ENCODE data around the gene KRTAP5-10. TPM values are rescaled to one million over a fixed set of nuclear protein-coding genes. Genes with fewer than 3 reads are reported as not detected.
"Not testable (repeated sequence)": the region's sequence is repeated elsewhere in the genome, so short reads cannot be mapped to it uniquely, and the experiment has no call there.

KRTAP5-10 gene
- total and polyA plus RNA-seq, 2 donors (not counting 3 experiments of a cell fraction or from before 2014, with no cell fraction given): not detected

- H3K4me2 ChIP-seq (ENCODE audit: insufficient read depth, low read length): not testable (repeated sequence)
Measured at GRCh38 chr11:71614366-71614917, 49.1 kb downstream of the KRTAP5-10 start.

GRCh38 chr11:71615003-71615402, 49.6 kb downstream of the KRTAP5-10 start:
- POLR2A ChIA-PET; H3K9ac ChIP-seq (replicated peaks; ENCODE audit: extremely low read depth, insufficient read depth, low read length); BruUV-seq (replicated peaks): not testable (repeated sequence)

More at GRCh38 chr11:71614366-71614917, 49.1 kb downstream of the KRTAP5-10 start:
- H4K20me1 ChIP-seq (replicated peaks; ENCODE audit: control insufficient read depth, extremely low read depth, insufficient read depth, low read length); BruUV-seq (replicated peaks); H3K4me1 ChIP-seq (ENCODE audit: control insufficient read depth, extremely low read depth, insufficient read depth, low read length); intact Hi-C loops (cut with micrococcal nuclease); H2AFZ ChIP-seq (ENCODE audit: low read depth, low read length); H3K27ac ChIP-seq (ENCODE audit: insufficient read depth, low read depth, low read length); H3K9ac ChIP-seq (replicated peaks; ENCODE audit: extremely low read depth, insufficient read depth, low read length); FAIRE-seq; H3K27me3 ChIP-seq (ENCODE audit: control insufficient read depth in 2 of 2, insufficient read depth in 2 of 2, low read length in 2 of 2); H3K9me3 ChIP-seq (replicated peaks; ENCODE audit: control insufficient read depth, insufficient read depth, low read length); H3K36me3 ChIP-seq (ENCODE audit: control insufficient read depth in 2 of 2, extremely low read depth in 1 of 2, insufficient read depth in 2 of 2, low read length in 2 of 2); H3K9me1 ChIP-seq (replicated peaks; ENCODE audit: control insufficient read depth, extremely low read depth, insufficient read depth, low read length); H3K79me2 ChIP-seq (ENCODE audit: control insufficient read depth, insufficient read depth, low read length); dilution Hi-C loops (cut with MboI; ENCODE audit: extremely low pct_ligation_motif_present, low sequenced_read_pairs); H3K4me3 ChIP-seq (replicated peaks in 1 of 3; ENCODE audit: insufficient read depth in 1 of 3, low read depth in 1 of 3, low read length in 3 of 3); CTCF ChIA-PET; POLR2A ChIA-PET; DNase-seq (ENCODE audit: low read depth, low spot score): not testable (repeated sequence)

More at GRCh38 chr11:71615003-71615402, 49.6 kb downstream of the KRTAP5-10 start:
- H2AFZ ChIP-seq (ENCODE audit: low read depth, low read length); H3K27me3 ChIP-seq (ENCODE audit: control insufficient read depth in 2 of 2, insufficient read depth in 2 of 2, low read length in 2 of 2); H3K9me3 ChIP-seq (replicated peaks; ENCODE audit: control insufficient read depth, insufficient read depth, low read length); H3K4me3 ChIP-seq (replicated peaks in 1 of 3; ENCODE audit: insufficient read depth in 1 of 3, low read depth in 1 of 3, low read length in 3 of 3); FAIRE-seq; H3K9me1 ChIP-seq (replicated peaks; ENCODE audit: control insufficient read depth, extremely low read depth, insufficient read depth, low read length); H3K79me2 ChIP-seq (ENCODE audit: control insufficient read depth, insufficient read depth, low read length); dilution Hi-C loops (cut with MboI; ENCODE audit: extremely low pct_ligation_motif_present, low sequenced_read_pairs); DNase-seq (ENCODE audit: low read depth, low spot score); H3K4me1 ChIP-seq (ENCODE audit: control insufficient read depth, extremely low read depth, insufficient read depth, low read length); CTCF ChIA-PET; intact Hi-C loops (cut with micrococcal nuclease); H3K27ac ChIP-seq (ENCODE audit: insufficient read depth, low read depth, low read length); H3K4me2 ChIP-seq (ENCODE audit: insufficient read depth, low read length); H3K36me3 ChIP-seq (ENCODE audit: control insufficient read depth in 2 of 2, extremely low read depth in 1 of 2, insufficient read depth in 2 of 2, low read length in 2 of 2); H4K20me1 ChIP-seq (replicated peaks; ENCODE audit: control insufficient read depth, extremely low read depth, insufficient read depth, low read length): not testable (repeated sequence)

Small RNAs within 50 kb of the gene (small RNA-seq; reads per million reads assigned to genes)
- gene AP000867.1 (ENCODE audit: insufficient read depth, insufficient read length, low read depth, low replicate concordance) (not detected), gene KRTAP5-14P (ENCODE audit: insufficient read depth, insufficient read length, low read depth, low replicate concordance) (not detected)

Other genes starting within 250 kb of the KRTAP5-10 start
- 166 and 171 TPM in 2 replicates for gene DHCR7, start 117.2 kb upstream of the KRTAP5-10 start, total RNA-seq
- 175 and 195 TPM in 2 replicates for gene DHCR7, start 117.2 kb upstream of the KRTAP5-10 start, polyA plus RNA-seq
- 96.2 and 99.2 TPM in 2 replicates for gene NADSYN1, start 112.4 kb upstream of the KRTAP5-10 start, total RNA-seq
- gene NADSYN1, start 112.4 kb upstream of the KRTAP5-10 start, polyA plus RNA-seq: 73.5 and 77.5 TPM in 2 replicates
- gene KRTAP5-7, start 38.3 kb upstream of the KRTAP5-10 start, total RNA-seq: not detected in 2 replicates
- 0.07 and 0.08 TPM in 2 replicates for gene KRTAP5-7, start 38.3 kb upstream of the KRTAP5-10 start, polyA plus RNA-seq
- gene KRTAP5-8, start 27.5 kb upstream of the KRTAP5-10 start, total RNA-seq: not detected in 2 replicates
- gene KRTAP5-8, start 27.5 kb upstream of the KRTAP5-10 start, polyA plus RNA-seq: 0.14 and 0.17 TPM in 2 replicates
- gene KRTAP5-9, start 17.1 kb upstream of the KRTAP5-10 start, total RNA-seq: 0.30 TPM in 1 of 2 replicates, not detected in the other
- 0.28 and 0.35 TPM in 2 replicates for gene KRTAP5-9, start 17.1 kb upstream of the KRTAP5-10 start, polyA plus RNA-seq
- gene KRTAP5-11, start 17.3 kb downstream of the KRTAP5-10 start, total RNA-seq: not detected in 2 replicates
- not detected in 2 replicates for gene KRTAP5-11, start 17.3 kb downstream of the KRTAP5-10 start, polyA plus RNA-seq